Measurements from ENCODE around the gene SOS1. TPM values are rescaled to one million over a fixed set of nuclear protein-coding genes. Genes with fewer than 3 reads are reported as not detected.

The SOS1 gene
- total RNA-seq, 2 donors from 2014 or later = 29.8 to 61.2 TPM

DNA sequence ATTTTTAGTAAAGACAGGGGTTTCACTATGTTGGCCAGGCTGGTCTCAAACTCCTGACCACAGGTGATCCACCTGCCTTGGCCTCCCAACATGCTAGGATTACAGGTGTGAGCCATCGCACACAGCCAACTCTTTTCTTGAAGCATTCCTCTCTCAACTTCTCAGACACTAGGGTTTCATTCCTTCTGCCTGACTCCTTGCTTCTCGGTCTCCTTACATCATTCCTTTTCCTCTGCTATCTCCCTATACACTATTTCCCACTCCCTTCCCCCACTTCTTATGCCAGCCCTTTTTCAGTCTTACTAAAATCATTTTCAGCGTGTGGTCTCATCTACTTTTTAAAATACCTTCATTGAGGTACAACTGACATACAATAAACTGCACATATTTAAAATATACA is 6.1 kb downstream of the SOS1 start:
- peaks cover 10 to 59% of the 10 kb centered on the region in 2 donors for H3K4me1 ChIP-seq (ENCODE audit: control insufficient read depth in 1 of 2, low read depth in 2 of 2)
- H3K27ac ChIP-seq = no peak overlapping the region
- no peak overlapping the region for H3K4me3 ChIP-seq
- ATAC-seq (ENCODE audit: insufficient number of reproducible peaks, low FRiP score, low read depth) (no peak), DNase-seq (ENCODE audit: low spot score) (no peak)
- H3K27me3 ChIP-seq (replicated peaks; ENCODE audit: insufficient read depth) = no peaks in the 10 kb centered on the region
- TF ChIP-seq CTCF (IDR thresholded peaks at IDR 0.05) = no peak
- H3K36me3 ChIP-seq = no peaks in the 10 kb centered on the region
- no peaks in the 10 kb centered on the region for H3K9me3 ChIP-seq

DNA sequence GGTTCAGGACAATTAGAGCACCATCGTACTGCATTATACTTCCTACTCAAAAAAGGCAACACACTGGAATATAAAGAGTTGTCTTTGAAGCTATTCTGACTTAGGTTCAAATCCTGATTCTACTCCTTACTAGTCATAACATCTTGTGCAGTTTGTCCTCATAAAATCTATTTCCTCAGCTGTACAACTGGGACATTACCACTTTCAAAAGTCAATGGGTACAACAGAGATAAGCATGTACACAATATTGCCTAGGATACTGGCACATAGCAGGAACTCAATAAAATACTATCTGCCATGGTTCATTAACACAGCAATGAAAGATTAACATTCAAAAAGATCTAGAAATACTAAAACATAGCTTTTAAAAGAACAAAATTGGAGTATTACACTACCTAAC is 11.3 kb downstream of the SOS1 start:
- H3K36me3 ChIP-seq = no peaks in the 10 kb centered on the region
- H3K27me3 ChIP-seq (replicated peaks; ENCODE audit: insufficient read depth) = no peaks in the 10 kb centered on the region
- H3K9me3 ChIP-seq = no peaks in the 10 kb centered on the region
- no peak overlapping the region for H3K4me3 ChIP-seq
- no peak for TF ChIP-seq CTCF (IDR thresholded peaks at IDR 0.05)
- no peak for ATAC-seq (ENCODE audit: insufficient number of reproducible peaks, low FRiP score, low read depth)
- DNase-seq (ENCODE audit: low spot score) = no peak
- no peak overlapping the region for H3K27ac ChIP-seq
- H3K4me1 ChIP-seq (ENCODE audit: control insufficient read depth in 1 of 2, low read depth in 2 of 2) = peaks cover 4 to 49% of the 10 kb centered on the region in 2 donors

GRCh38 chr2:39108377-39108776 is 12.5 kb downstream of the SOS1 start:
- no peak for TF ChIP-seq CTCF (IDR thresholded peaks at IDR 0.05)
- Histone ChIP-seq H3K9me3 (no peaks in the 10 kb centered on the region), H3K4me3 (no peak overlapping the region), H3K27ac (no peak overlapping the region), H3K27me3 (replicated peaks; ENCODE audit: insufficient read depth) (no peaks in the 10 kb centered on the region), H3K4me1 (ENCODE audit: control insufficient read depth in 1 of 2, low read depth in 2 of 2) (peaks cover 4 to 40% of the 10 kb centered on the region in 2 donors), H3K36me3 (no peaks in the 10 kb centered on the region)
- no peak for DNase-seq (ENCODE audit: low spot score)
- ATAC-seq (ENCODE audit: insufficient number of reproducible peaks, low FRiP score, low read depth) = no peak

DNA sequence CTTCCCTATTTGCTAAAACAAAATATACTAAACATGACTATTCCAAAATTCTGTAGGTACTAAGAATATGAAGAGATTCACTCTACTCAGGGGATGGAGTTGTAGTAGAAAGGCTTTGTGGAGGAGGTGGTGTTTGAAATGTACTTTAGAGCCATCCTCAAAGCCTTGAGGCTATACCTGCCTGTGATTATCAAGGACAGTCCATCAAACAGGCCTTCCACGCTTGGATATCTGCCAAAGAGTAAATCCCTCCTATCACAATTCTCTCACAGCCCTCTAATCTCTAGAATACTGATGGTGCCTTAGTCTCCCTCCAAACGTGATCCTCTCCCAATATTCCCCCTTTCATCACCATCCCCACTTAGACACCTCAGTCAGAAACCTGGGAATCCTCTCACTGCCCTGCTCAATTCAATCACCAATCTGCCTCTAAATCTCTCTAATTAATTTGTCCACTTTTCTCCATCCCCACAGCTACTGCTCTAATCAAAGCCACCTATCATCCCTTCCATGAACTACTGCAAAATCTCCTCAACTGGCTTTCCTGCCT is 13.1 kb downstream of the SOS1 start:
- Histone ChIP-seq H3K9me3 (no peaks in the 10 kb centered on the region), H3K27me3 (replicated peaks; ENCODE audit: insufficient read depth) (no peaks in the 10 kb centered on the region), H3K27ac (no peak overlapping the region), H3K4me3 (no peak overlapping the region), H3K4me1 (ENCODE audit: control insufficient read depth in 1 of 2, low read depth in 2 of 2) (peaks cover 4 to 40% of the 10 kb centered on the region in 2 donors), H3K36me3 (no peaks in the 10 kb centered on the region)
- ATAC-seq (ENCODE audit: insufficient number of reproducible peaks, low FRiP score, low read depth) (no peak), DNase-seq (ENCODE audit: low spot score) (no peak)
- TF ChIP-seq CTCF (IDR thresholded peaks at IDR 0.05) = no peak

DNA sequence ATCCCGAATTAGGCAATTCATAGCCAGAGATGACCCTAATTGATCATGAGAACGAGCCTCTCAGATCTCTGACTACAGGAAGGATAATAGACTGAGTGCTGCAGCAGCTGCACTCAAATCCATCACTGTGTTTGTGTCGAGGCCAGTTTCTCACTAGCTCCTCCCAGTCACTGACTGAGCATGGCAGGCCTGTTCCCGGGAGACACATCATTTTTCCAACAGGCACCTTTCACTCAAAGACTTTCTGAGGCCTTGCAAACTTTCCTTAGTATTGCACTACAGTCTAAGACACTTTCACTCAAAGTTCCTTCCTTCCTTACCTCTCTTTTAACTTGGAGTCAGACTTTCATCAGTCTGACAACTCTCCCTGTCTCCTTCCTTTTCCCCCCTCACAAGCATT is 13.7 kb downstream of the SOS1 start:
- Histone ChIP-seq H3K9me3 (no peaks in the 10 kb centered on the region), H3K4me1 (ENCODE audit: control insufficient read depth in 1 of 2, low read depth in 2 of 2) (peaks cover 4 to 40% of the 10 kb centered on the region in 2 donors), H3K27ac (no peak overlapping the region), H3K36me3 (no peaks in the 10 kb centered on the region), H3K27me3 (replicated peaks; ENCODE audit: insufficient read depth) (no peaks in the 10 kb centered on the region), H3K4me3 (no peak overlapping the region)
- no peak for DNase-seq (ENCODE audit: low spot score)
- ATAC-seq (ENCODE audit: insufficient number of reproducible peaks, low FRiP score, low read depth) = no peak
- TF ChIP-seq CTCF (IDR thresholded peaks at IDR 0.05) = no peak

Measured in thoracic aorta (tissue), 2 donors.